Hepatocyte (in vitro differentiated cells): ENCODE results near the gene ZPLD1.

ENCODE experiments used
- EZH2 ChIP-seq: fragments of 200-600 bp; sonication (generic); IDR thresholded peaks from 2 replicates; pipeline ENCODE4 v1.6.1; 2016; ENCODE audit warnings: antibody characterized with exemption, mild to moderate bottlenecking, borderline replicate concordance
- TF ChIP-seq, protein P1 (sequence below): fragments of 200-600 bp; sonication (generic); IDR thresholded peaks from 2 replicates; pipeline ENCODE4 v1.5.1; 2016; ENCODE audit warnings: antibody characterized with exemption, mild to moderate bottlenecking; ENCODE audit not compliant: poor library complexity

DNA sequence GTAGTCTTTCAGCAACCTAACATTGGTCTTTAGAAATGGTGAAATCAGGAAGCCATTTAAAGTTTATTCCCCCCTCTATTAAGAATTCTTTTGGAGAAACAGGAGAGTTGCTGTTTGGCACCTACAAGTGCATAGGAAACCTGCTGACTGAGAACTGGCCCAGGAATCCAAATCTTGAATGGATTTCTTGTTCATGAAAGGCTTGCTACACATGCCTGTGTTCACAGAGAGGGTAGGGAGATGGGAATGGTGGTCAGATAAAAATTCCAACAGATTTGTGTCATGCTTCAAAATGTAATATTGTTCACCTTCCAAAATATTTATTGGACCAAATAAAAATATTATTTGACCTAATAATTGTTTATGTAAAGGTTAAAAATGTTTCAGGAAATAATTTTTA, 24.2 kb upstream of the ZPLD1 start:
- TF ChIP-seq, protein P1, sequence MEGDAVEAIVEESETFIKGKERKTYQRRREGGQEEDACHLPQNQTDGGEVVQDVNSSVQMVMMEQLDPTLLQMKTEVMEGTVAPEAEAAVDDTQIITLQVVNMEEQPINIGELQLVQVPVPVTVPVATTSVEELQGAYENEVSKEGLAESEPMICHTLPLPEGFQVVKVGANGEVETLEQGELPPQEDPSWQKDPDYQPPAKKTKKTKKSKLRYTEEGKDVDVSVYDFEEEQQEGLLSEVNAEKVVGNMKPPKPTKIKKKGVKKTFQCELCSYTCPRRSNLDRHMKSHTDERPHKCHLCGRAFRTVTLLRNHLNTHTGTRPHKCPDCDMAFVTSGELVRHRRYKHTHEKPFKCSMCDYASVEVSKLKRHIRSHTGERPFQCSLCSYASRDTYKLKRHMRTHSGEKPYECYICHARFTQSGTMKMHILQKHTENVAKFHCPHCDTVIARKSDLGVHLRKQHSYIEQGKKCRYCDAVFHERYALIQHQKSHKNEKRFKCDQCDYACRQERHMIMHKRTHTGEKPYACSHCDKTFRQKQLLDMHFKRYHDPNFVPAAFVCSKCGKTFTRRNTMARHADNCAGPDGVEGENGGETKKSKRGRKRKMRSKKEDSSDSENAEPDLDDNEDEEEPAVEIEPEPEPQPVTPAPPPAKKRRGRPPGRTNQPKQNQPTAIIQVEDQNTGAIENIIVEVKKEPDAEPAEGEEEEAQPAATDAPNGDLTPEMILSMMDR, result no peak
- no peak for TF ChIP-seq EZH2
